A549 (cell line): ENCODE results near the gene ATG10. TPM values are rescaled to one million over a fixed set of nuclear protein-coding genes. Genes with fewer than 3 reads are reported as not detected.

Experiments used
- ATAC-seq, 2 experiments: fragments of 200-7000 bp in 1 of 2; fragments of >200 bp in 1 of 2; cut with Nextera tagmentation in 1 of 2; cut with Tn5 transposase in 1 of 2; 3 replicates each; pipeline versions ENCODE4 v1.8.0 to v1.9.1; 2018 to 2020; ENCODE audit warnings: mild to moderate bottlenecking in 1 of 2, moderate library complexity in 1 of 2
- CTCF ChIA-PET: fragments of 300-600 bp; sonication (Branson Sonifier 250); formaldehyde crosslinking; extraction: SDS; loops from one replicate; lab custom pipeline; 2021; ENCODE audit warnings: antibody characterized with exemption, inconsistent platforms; lab: Yijun Ruan, JAX
- POLR2A ChIA-PET: fragments of 350-600 bp; formaldehyde crosslinking; extraction: SDS; loops from one replicate; lab custom pipeline; 2021; ENCODE audit warnings: antibody characterized with exemption, inconsistent platforms; lab: Yijun Ruan, JAX
- DNase-seq, 2 experiments: peaks; one replicate each; pipeline versions ENCODE4 v3.0.0 to v3.0.0-alpha.2; 2011 to 2016; ENCODE audit warnings: low read depth in 1 of 2, low spot score in 1 of 2
- FAIRE-seq: peaks from 2 replicates; lab custom pipeline; 2011; peaks lifted over from hg19 to GRCh38; lab: Jason Lieb, UNC
- H3K27ac ChIP-seq, 2 experiments: fragments of >200 bp; sonication (Bioruptor Twin); formaldehyde crosslinking; 3 replicates each; pipeline ENCODE4 v1.5.1; 2016 to 2017
- H3K4me1 ChIP-seq: fragments of >200 bp; sonication (Bioruptor Twin); formaldehyde crosslinking; 3 replicates; pipeline ENCODE4 v1.6.1; 2016
- H3K4me2 ChIP-seq: fragments of >200 bp; sonication (Bioruptor Twin); formaldehyde crosslinking; 3 replicates; pipeline ENCODE4 v1.6.1; 2016
- H3K4me3 ChIP-seq: fragments of >200 bp; sonication (Bioruptor Twin); formaldehyde crosslinking; 3 replicates; pipeline ENCODE4 v1.5.1; 2016
- H3K9me3 ChIP-seq: fragments of >200 bp; sonication (Bioruptor Twin); formaldehyde crosslinking; 3 replicates; pipeline ENCODE4 v1.6.1; 2016
- BHLHE40 ChIP-seq: IDR thresholded peaks from 2 replicates; pipeline ENCODE4 v1.6.1; 2012; ENCODE audit warnings: low read depth, low read length, inconsistent platforms
- CBX8 ChIP-seq: fragments of 200-600 bp; sonication (generic); IDR thresholded peaks from 2 replicates; pipeline ENCODE4 v1.6.1; 2016
- CEBPB ChIP-seq, 2 experiments: fragments of >200 bp in 1 of 2; sonication (Bioruptor Twin) in 1 of 2; formaldehyde crosslinking in 1 of 2; IDR thresholded peaks; 2 replicates each; pipeline ENCODE4 v1.6.1; 2012 to 2016
- CHD2 ChIP-seq: fragments of 150-350 bp; IDR thresholded peaks from 2 replicates; pipeline ENCODE4 v1.6.1; 2014; ENCODE audit warnings: low read length; ENCODE audit not compliant: partially characterized antibody
- CHD4 ChIP-seq: fragments of 200-600 bp; sonication (generic); IDR thresholded peaks from 2 replicates; pipeline ENCODE4 v1.6.1; 2016; ENCODE audit warnings: antibody characterized with exemption, mild to moderate bottlenecking, borderline replicate concordance
- EHF ChIP-seq: fragments of 250-450 bp; sonication (Bioruptor Pico); IDR thresholded peaks from 2 replicates; pipeline ENCODE4 v1.5.0; 2020; ENCODE audit warnings: mild to moderate bottlenecking
- HDAC2 ChIP-seq: fragments of 200-600 bp; sonication (generic); IDR thresholded peaks from 2 replicates; pipeline ENCODE4 v1.6.1; 2016
- HOXA7 ChIP-seq: fragments of 250-450 bp; sonication (Bioruptor Pico); IDR thresholded peaks from 2 replicates; pipeline ENCODE4 v1.5.0; 2020; ENCODE audit warnings: mild to moderate bottlenecking, moderate library complexity
- HOXB13 ChIP-seq: fragments of 250-450 bp; sonication (Bioruptor Pico); IDR thresholded peaks from 2 replicates; pipeline ENCODE4 v1.5.0; 2020; ENCODE audit warnings: low read depth, mild to moderate bottlenecking, moderate library complexity
- JUN ChIP-seq, 2 experiments: fragments of >200 bp; sonication (Bioruptor Twin); formaldehyde crosslinking; IDR thresholded peaks; 2 replicates in 1 of 2; 3 replicates in 1 of 2; pipeline ENCODE4 v1.6.1; 2016 to 2017
- JUNB ChIP-seq: fragments of >200 bp; sonication (Bioruptor Twin); formaldehyde crosslinking; IDR thresholded peaks from 2 replicates; pipeline ENCODE4 v1.6.1; 2016
- MAZ ChIP-seq: fragments of 150-350 bp; IDR thresholded peaks from 2 replicates; pipeline ENCODE4 v1.6.1; 2014; ENCODE audit warnings: antibody characterized with exemption, low read depth, low read length, borderline replicate concordance
- NPAS2 ChIP-seq: fragments of 250-450 bp; sonication (Bioruptor Pico); IDR thresholded peaks from 2 replicates; pipeline ENCODE4 v1.8.0; 2022; ENCODE audit warnings: mild to moderate bottlenecking, moderate library complexity, borderline replicate concordance
- NR3C1 ChIP-seq: fragments of >200 bp; sonication (Bioruptor Twin); formaldehyde crosslinking; IDR thresholded peaks from 3 replicates; pipeline ENCODE4 v1.6.1; 2017
- PHF8 ChIP-seq: fragments of 200-600 bp; sonication (generic); IDR thresholded peaks from 2 replicates; pipeline ENCODE4 v1.6.1; 2016; ENCODE audit warnings: low read depth, mild to moderate bottlenecking, antibody characterized with exemption, moderate library complexity, borderline replicate concordance
- POLR2A ChIP-seq: IDR thresholded peaks from 2 replicates; pipeline ENCODE4 v1.6.1; 2012; ENCODE audit warnings: mild to moderate bottlenecking, low read length
- POLR2AphosphoS2 ChIP-seq: conservative IDR thresholded peaks from 2 replicates; pipeline ENCODE4 v1.6.1; 2012; ENCODE audit warnings: low read length, improper control_type of control experiment, inconsistent platforms
- RFX5 ChIP-seq: fragments of 450-650 bp; IDR thresholded peaks from 2 replicates; pipeline ENCODE4 v1.7.1; 2014; ENCODE audit warnings: antibody characterized with exemption, mild to moderate bottlenecking, moderate library complexity
- RNF2 ChIP-seq: fragments of 200-600 bp; sonication (generic); IDR thresholded peaks from 2 replicates; pipeline ENCODE4 v1.6.1; 2016; ENCODE audit warnings: low read depth, mild to moderate bottlenecking, antibody characterized with exemption, moderate library complexity, borderline replicate concordance
- TFCP2L1 ChIP-seq: fragments of 250-450 bp; sonication (Bioruptor Pico); IDR thresholded peaks from 2 replicates; pipeline ENCODE4 v1.5.0; 2021; ENCODE audit warnings: mild to moderate bottlenecking
- TP53 ChIP-seq: fragments of 250-450 bp; sonication (Bioruptor Pico); IDR thresholded peaks from 2 replicates; pipeline ENCODE4 v1.5.0; 2021; ENCODE audit warnings: mild to moderate bottlenecking, moderate library complexity
- ZC3H11A ChIP-seq: fragments of 450-650 bp; IDR thresholded peaks from 2 replicates; pipeline ENCODE4 v1.6.1; 2014; ENCODE audit warnings: antibody characterized with exemption, mild to moderate bottlenecking
- ZFP36 ChIP-seq: fragments of 450-650 bp; IDR thresholded peaks from 2 replicates; pipeline ENCODE4 v1.6.1; 2014; ENCODE audit warnings: borderline replicate concordance; ENCODE audit not compliant: partially characterized antibody
- WGBS: methylation state at CpG from one replicate; pipeline ENCODE4 v1.1.6; 2017; ENCODE audit errors: missing lambda C conversion rate; 5-methylcytosine and 5-hydroxymethylcytosine counted together
- polyA plus RNA-seq, 4 experiments: library from polyadenylated mRNA; depleted of rRNA in 3 of 4; stranded (reverse); fragments of >200 nt; fragmentation: RNase III in 1 of 4; extraction: RNeasy Plus Mini Kit Qiagen cat#74134 plus additional on column Dnase treatment in 1 of 4; gene quantifications; 2 replicates in 3 of 4; 3 replicates in 1 of 4; pipeline ENCODE4 v1.2.3, GENCODE V29; 2011 to 2017
- TF ChIP-seq, protein P1 (sequence below): fragments of 450-650 bp; IDR thresholded peaks from 2 replicates; pipeline ENCODE4 v1.6.1; 2014; ENCODE audit warnings: antibody characterized with exemption
- TF ChIP-seq, protein P2 (sequence below): fragments of 250-450 bp; sonication (Bioruptor Pico); IDR thresholded peaks from 2 replicates; pipeline ENCODE4 v1.5.0; 2020; ENCODE audit warnings: low read depth, mild to moderate bottlenecking, moderate library complexity
- TF ChIP-seq, protein P3 (sequence below): fragments of 200-600 bp; sonication (generic); IDR thresholded peaks from 2 replicates; pipeline ENCODE4 v1.6.1; 2016; ENCODE audit warnings: antibody characterized with exemption, mild to moderate bottlenecking, moderate library complexity
- TF ChIP-seq, protein P4 (sequence below): IDR thresholded peaks from 2 replicates; pipeline ENCODE4 v1.6.1; 2012
- TF ChIP-seq, protein P5 (sequence below): fragments of >200 bp; sonication (Bioruptor Twin); formaldehyde crosslinking; IDR thresholded peaks from 3 replicates; pipeline ENCODE4 v1.5.1; 2016
- TF ChIP-seq, protein P6 (sequence below): fragments of >200 bp; sonication (Bioruptor Twin); formaldehyde crosslinking; IDR thresholded peaks from 2 replicates; pipeline ENCODE4 v1.6.1; 2016

ATG10 gene
- polyA plus RNA-seq, 2 of the 4 experiments (the other 2 are of a cell fraction) = 12.7 to 17.9 TPM

DNA sequence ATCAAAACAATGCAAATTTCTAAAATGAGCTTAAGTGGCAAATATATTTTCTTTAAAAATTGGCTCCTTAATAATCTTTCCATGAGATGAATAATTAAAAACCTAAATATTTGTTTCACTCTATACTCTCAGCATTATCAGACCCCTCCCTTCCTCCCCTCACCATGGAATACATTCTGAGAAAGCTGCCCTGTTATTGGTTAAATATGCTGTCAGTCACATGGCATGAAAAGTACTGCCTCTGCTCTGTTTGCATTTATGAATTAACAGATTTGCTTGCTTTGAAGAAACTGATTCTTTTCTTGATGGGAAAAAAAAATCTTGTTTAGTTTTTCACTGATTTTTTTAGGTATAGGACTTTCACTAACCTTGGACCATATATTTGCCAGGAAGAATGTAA lies 323.3 kb downstream of the ATG10 start:
- Histone ChIP-seq H3K4me1 (no peaks in the 10 kb centered on the region), H3K4me2 (no peak overlapping the region), H3K9me3 (no peaks in the 10 kb centered on the region), H3K27ac (no peak overlapping the region)
- CTCF ChIA-PET = interaction anchor here (0.6 to 2.2 kb wide), 3 partner anchors 17 to 735 kb away, joined by 3 to 6 read pairs (median 3); no protein-coding TSS in a partner anchor
- DNase-seq (peak in 1 of 2 experiments; percentile 44), ATAC-seq (no peak), FAIRE-seq (no peak)
- POLR2A ChIA-PET = no interaction called here
- TF ChIP-seq HOXA7 (CRISPR knock-in tag) (no peak), RNF2 (no peak), HDAC2 (no peak), JUN (IDR thresholded peaks at IDR 0.05) (no peak), CEBPB (IDR thresholded peaks at IDR 0.05) (no peak), EHF (no peak), ZC3H11A (no peak), CHD2 (no peak), TFCP2L1 (no peak), JUNB (no peak), POLR2A (no peak), TP53 (no peak), HOXB13 (CRISPR knock-in tag) (no peak), ZFP36 (no peak), CHD4 (no peak)
- TF ChIP-seq, protein P1, sequence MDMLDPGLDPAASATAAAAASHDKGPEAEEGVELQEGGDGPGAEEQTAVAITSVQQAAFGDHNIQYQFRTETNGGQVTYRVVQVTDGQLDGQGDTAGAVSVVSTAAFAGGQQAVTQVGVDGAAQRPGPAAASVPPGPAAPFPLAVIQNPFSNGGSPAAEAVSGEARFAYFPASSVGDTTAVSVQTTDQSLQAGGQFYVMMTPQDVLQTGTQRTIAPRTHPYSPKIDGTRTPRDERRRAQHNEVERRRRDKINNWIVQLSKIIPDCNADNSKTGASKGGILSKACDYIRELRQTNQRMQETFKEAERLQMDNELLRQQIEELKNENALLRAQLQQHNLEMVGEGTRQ = no peak
- TF ChIP-seq, protein P2, sequence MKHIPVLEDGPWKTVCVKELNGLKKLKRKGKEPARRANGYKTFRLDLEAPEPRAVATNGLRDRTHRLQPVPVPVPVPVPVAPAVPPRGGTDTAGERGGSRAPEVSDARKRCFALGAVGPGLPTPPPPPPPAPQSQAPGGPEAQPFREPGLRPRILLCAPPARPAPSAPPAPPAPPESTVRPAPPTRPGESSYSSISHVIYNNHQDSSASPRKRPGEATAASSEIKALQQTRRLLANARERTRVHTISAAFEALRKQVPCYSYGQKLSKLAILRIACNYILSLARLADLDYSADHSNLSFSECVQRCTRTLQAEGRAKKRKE (CRISPR knock-in tag) = no peak
- TF ChIP-seq, protein P3, sequence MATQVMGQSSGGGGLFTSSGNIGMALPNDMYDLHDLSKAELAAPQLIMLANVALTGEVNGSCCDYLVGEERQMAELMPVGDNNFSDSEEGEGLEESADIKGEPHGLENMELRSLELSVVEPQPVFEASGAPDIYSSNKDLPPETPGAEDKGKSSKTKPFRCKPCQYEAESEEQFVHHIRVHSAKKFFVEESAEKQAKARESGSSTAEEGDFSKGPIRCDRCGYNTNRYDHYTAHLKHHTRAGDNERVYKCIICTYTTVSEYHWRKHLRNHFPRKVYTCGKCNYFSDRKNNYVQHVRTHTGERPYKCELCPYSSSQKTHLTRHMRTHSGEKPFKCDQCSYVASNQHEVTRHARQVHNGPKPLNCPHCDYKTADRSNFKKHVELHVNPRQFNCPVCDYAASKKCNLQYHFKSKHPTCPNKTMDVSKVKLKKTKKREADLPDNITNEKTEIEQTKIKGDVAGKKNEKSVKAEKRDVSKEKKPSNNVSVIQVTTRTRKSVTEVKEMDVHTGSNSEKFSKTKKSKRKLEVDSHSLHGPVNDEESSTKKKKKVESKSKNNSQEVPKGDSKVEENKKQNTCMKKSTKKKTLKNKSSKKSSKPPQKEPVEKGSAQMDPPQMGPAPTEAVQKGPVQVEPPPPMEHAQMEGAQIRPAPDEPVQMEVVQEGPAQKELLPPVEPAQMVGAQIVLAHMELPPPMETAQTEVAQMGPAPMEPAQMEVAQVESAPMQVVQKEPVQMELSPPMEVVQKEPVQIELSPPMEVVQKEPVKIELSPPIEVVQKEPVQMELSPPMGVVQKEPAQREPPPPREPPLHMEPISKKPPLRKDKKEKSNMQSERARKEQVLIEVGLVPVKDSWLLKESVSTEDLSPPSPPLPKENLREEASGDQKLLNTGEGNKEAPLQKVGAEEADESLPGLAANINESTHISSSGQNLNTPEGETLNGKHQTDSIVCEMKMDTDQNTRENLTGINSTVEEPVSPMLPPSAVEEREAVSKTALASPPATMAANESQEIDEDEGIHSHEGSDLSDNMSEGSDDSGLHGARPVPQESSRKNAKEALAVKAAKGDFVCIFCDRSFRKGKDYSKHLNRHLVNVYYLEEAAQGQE = no peak
- TF ChIP-seq, all 56 proteins: peak for 0
- H3K4me3 ChIP-seq = no peak overlapping the region

DNA sequence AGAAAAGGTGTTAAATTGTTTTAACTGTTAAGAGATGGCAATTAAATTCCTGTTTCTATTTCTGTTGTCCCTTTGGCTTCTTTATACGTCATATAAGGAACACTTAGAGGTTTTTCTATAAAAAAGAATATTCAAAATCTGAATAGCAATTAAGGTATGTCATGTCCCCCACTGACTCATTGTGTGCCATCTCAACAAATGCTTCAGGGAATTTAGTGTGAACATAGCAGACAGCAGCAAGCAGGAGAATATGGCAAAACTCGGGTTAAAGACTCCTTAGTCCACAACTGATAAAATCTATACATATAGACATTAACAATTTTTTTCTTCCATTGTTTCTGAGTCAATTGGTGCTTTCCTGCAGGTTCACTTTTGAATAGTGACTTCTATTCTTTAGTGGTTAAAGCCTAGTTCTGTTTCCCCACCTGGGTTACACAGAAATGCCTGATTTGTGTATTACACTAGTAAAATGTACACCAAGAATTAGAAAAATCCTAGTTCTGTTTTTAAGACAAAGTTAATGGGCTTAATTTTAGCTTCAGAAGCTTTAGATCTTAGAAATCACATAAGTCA lies 324.2 kb downstream of the ATG10 start:
- no peak for DNase-seq
- Histone ChIP-seq H3K4me2 (no peak overlapping the region), H3K27ac (no peak overlapping the region)
- FAIRE-seq = no peak
- WGBS = 66% methylated on average over 2 of the region's 2 CpGs
- POLR2A ChIA-PET = no interaction called here
- CTCF ChIA-PET = interaction anchor here (1.0 kb wide), 1 partner anchor 56 kb away, joined by 3 read pairs; no protein-coding TSS in a partner anchor
- TF ChIP-seq RFX5 (no peak), BHLHE40 (no peak), NR3C1 (no peak), CBX8 (no peak), JUNB (no peak), TFCP2L1 (no peak), NPAS2 (no peak), MAZ (no peak), POLR2AphosphoS2 (no peak), PHF8 (no peak), POLR2A (no peak)
- TF ChIP-seq, protein P4, sequence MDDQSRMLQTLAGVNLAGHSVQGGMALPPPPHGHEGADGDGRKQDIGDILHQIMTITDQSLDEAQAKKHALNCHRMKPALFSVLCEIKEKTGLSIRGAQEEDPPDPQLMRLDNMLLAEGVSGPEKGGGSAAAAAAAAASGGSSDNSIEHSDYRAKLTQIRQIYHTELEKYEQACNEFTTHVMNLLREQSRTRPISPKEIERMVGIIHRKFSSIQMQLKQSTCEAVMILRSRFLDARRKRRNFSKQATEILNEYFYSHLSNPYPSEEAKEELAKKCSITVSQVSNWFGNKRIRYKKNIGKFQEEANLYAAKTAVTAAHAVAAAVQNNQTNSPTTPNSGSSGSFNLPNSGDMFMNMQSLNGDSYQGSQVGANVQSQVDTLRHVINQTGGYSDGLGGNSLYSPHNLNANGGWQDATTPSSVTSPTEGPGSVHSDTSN = no peak
- TF ChIP-seq, protein P2 (CRISPR knock-in tag) = no peak
- TF ChIP-seq, protein P5, sequence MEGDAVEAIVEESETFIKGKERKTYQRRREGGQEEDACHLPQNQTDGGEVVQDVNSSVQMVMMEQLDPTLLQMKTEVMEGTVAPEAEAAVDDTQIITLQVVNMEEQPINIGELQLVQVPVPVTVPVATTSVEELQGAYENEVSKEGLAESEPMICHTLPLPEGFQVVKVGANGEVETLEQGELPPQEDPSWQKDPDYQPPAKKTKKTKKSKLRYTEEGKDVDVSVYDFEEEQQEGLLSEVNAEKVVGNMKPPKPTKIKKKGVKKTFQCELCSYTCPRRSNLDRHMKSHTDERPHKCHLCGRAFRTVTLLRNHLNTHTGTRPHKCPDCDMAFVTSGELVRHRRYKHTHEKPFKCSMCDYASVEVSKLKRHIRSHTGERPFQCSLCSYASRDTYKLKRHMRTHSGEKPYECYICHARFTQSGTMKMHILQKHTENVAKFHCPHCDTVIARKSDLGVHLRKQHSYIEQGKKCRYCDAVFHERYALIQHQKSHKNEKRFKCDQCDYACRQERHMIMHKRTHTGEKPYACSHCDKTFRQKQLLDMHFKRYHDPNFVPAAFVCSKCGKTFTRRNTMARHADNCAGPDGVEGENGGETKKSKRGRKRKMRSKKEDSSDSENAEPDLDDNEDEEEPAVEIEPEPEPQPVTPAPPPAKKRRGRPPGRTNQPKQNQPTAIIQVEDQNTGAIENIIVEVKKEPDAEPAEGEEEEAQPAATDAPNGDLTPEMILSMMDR = no peak
- TF ChIP-seq, protein P6, sequence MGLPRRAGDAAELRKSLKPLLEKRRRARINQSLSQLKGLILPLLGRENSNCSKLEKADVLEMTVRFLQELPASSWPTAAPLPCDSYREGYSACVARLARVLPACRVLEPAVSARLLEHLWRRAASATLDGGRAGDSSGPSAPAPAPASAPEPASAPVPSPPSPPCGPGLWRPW = no peak
- TF ChIP-seq, all 56 proteins: peak for 0
- ATAC-seq = no peak
- no peak overlapping the region for H3K4me3 ChIP-seq
- H3K9me3 ChIP-seq = no peaks in the 10 kb centered on the region
- no peaks in the 10 kb centered on the region for H3K4me1 ChIP-seq
